ENCODE data around the gene OTX1. TPM values are rescaled to one million over a fixed set of nuclear protein-coding genes. Genes with fewer than 3 reads are reported as not detected.

OTX1 gene
- total RNA-seq, 2 experiments from 2014 or later = not detected

GRCh38 chr2:63093502-63093901, 42.9 kb downstream of the OTX1 start:
- TF ChIP-seq, protein P1, sequence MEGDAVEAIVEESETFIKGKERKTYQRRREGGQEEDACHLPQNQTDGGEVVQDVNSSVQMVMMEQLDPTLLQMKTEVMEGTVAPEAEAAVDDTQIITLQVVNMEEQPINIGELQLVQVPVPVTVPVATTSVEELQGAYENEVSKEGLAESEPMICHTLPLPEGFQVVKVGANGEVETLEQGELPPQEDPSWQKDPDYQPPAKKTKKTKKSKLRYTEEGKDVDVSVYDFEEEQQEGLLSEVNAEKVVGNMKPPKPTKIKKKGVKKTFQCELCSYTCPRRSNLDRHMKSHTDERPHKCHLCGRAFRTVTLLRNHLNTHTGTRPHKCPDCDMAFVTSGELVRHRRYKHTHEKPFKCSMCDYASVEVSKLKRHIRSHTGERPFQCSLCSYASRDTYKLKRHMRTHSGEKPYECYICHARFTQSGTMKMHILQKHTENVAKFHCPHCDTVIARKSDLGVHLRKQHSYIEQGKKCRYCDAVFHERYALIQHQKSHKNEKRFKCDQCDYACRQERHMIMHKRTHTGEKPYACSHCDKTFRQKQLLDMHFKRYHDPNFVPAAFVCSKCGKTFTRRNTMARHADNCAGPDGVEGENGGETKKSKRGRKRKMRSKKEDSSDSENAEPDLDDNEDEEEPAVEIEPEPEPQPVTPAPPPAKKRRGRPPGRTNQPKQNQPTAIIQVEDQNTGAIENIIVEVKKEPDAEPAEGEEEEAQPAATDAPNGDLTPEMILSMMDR (IDR thresholded peaks at IDR 0.05) = no peak
- ChIA-PET CTCF (no interaction called here), POLR2A (no interaction called here)
- Mint-ChIP-seq H3K4me3 (no peak overlapping the region), H3K27me3 (peaks cover 5% of the 10 kb centered on the region), H3K9me3 (peaks cover 1% of the 10 kb centered on the region), H3K27ac (no peak overlapping the region), H3K4me1 (ENCODE audit: low read depth) (no peaks in the 10 kb centered on the region), H3K36me3 (ENCODE audit: low read depth) (no peaks in the 10 kb centered on the region)
- DNase-seq (no peak), ATAC-seq (no peak)
- intact Hi-C loops (cut with micrococcal nuclease) = no loop called here

GRCh38 chr2:63096491-63096890, 45.9 kb downstream of the OTX1 start:
- POLR2A ChIA-PET = no interaction called here
- TF ChIP-seq, protein P1 (IDR thresholded peaks at IDR 0.05) = no peak

DNA sequence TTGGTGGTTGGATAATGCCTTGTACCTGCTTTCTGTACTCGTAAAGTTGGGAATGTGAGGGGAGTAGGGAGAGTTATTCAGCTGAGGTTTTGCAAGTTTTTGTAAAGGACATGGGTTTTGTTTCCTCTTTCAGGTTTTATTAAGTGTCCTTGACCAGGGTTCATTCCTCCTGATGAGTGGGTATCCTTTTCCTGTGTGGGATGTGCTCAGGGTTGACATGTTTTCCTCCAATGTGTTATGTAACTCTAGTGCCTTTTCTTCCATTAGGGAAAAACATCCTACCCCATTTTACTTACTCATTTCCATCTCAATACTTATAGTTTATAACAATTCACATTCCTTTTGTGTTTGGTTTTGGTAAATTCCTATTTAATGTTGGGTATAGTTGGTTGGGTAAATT, 48.4 kb downstream of the OTX1 start:
- intact Hi-C loops (cut with micrococcal nuclease) = no loop called here
- H3K4me1 Mint-ChIP-seq (ENCODE audit: low read depth) = no peaks in the 10 kb centered on the region
- CTCF ChIA-PET = no interaction called here
- no peak for ATAC-seq
- POLR2A ChIA-PET = no interaction called here
- TF ChIP-seq, protein P1 (IDR thresholded peaks at IDR 0.05) = no peak
- DNase-seq = no peak
- peaks cover 15% of the 10 kb centered on the region for H3K9me3 Mint-ChIP-seq
- no peak overlapping the region for H3K4me3 Mint-ChIP-seq
- H3K36me3 Mint-ChIP-seq (ENCODE audit: low read depth) = no peaks in the 10 kb centered on the region
- no peaks in the 10 kb centered on the region for H3K27me3 Mint-ChIP-seq
- no peak overlapping the region for H3K27ac Mint-ChIP-seq

More at GRCh38 chr2:63096491-63096890, 45.9 kb downstream of the OTX1 start:
- Mint-ChIP-seq H3K27me3 (peaks cover 5% of the 10 kb centered on the region), H3K9me3 (peaks cover 6% of the 10 kb centered on the region), H3K4me1 (ENCODE audit: low read depth) (no peaks in the 10 kb centered on the region), H3K27ac (no peak overlapping the region), H3K36me3 (ENCODE audit: low read depth) (no peaks in the 10 kb centered on the region), H3K4me3 (no peak overlapping the region)
- intact Hi-C loops (cut with micrococcal nuclease) = no loop called here
- no peak for DNase-seq
- CTCF ChIA-PET = no interaction called here
- no peak for ATAC-seq

- TF ChIP-seq, protein P1 (IDR thresholded peaks at IDR 0.05) = no peak
- Mint-ChIP-seq H3K36me3 (ENCODE audit: low read depth) (peaks cover 3% of the 10 kb centered on the region), H3K4me3 (no peak overlapping the region), H3K4me1 (ENCODE audit: low read depth) (no peaks in the 10 kb centered on the region), H3K9me3 (peaks cover 33% of the 10 kb centered on the region), H3K27me3 (no peaks in the 10 kb centered on the region), H3K27ac (no peak overlapping the region)
- ChIA-PET CTCF (no interaction called here), POLR2A (no interaction called here)
- intact Hi-C loops (cut with micrococcal nuclease) = no loop called here
- DNase-seq (no peak), ATAC-seq (no peak)
These were observed 51.3 kb downstream of the OTX1 start for GRCh38 chr2:63101954-63102353.

- Mint-ChIP-seq H3K4me1 (ENCODE audit: low read depth) (no peaks in the 10 kb centered on the region), H3K36me3 (ENCODE audit: low read depth) (peaks cover 3% of the 10 kb centered on the region), H3K27ac (no peak overlapping the region), H3K27me3 (no peaks in the 10 kb centered on the region), H3K4me3 (no peak overlapping the region), H3K9me3 (peaks cover 38% of the 10 kb centered on the region)
- DNase-seq (no peak), ATAC-seq (no peak)
- intact Hi-C loops (cut with micrococcal nuclease) = no loop called here
- CTCF ChIA-PET = no interaction called here
- POLR2A ChIA-PET = no interaction called here
- TF ChIP-seq, protein P1 (IDR thresholded peaks at IDR 0.05) = no peak
These were observed 53.9 kb downstream of the OTX1 start for GRCh38 chr2:63104482-63104881.

Data from activated CD8-positive, alpha-beta T cell treated with anti-CD3 and anti-CD28 coated beads for 36 hours (primary cell).